Stimulated activated CD8-positive, alpha-beta memory T cell treated with anti-CD3 and anti-CD28 coated beads, Interleukin-15, amount 100 ng/mL, for 1 hour (primary cell): ENCODE measurements around the gene LAMA2.

Experiments used
- DNase-seq: peaks from one replicate; pipeline ENCODE4 v3.0.0-alpha.2; 2020; ENCODE audit warnings: low read depth

The LAMA2 gene

DNA sequence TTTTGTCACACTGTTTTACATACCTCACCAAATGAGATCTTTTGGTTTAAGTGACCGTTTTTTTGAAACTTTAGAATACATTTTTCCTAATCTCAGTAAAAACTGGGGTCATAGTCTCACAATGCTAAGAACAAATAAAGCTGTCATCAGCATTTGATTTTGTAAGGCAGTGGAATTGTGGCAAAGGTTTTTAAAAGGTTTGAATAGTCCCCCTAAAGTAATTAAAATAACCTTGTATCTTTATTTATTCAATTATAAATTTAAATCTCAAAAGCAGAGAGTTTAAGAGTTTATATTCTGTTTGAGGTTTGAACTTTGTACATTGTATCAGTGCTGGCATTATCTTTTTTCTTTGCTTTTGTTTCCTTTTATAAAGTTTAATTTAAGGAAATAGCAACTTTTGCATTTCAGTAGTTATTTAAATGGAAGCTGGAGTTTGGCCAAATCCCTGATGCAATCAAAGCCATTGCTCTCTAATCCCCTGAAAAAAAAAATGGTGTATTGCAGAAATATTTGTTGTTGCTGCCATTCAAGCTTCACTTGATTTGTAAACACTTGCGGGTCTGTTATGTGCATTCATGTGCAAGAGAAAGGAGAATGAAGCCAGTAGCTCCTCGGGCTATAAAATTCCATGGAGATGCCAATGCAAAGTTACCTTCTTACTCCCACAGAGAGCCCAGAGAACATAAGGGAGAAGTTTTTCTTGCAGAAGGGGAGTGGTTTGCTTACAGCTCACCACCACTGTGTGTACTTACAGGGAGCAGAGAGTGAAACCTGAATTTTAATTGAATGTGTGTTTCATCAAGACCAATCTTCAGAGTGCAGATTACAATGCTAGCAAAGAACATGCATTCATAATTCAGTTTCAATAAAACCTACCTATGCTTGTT lies 435.2 kb downstream of the LAMA2 start:
- no peak for DNase-seq

DNA sequence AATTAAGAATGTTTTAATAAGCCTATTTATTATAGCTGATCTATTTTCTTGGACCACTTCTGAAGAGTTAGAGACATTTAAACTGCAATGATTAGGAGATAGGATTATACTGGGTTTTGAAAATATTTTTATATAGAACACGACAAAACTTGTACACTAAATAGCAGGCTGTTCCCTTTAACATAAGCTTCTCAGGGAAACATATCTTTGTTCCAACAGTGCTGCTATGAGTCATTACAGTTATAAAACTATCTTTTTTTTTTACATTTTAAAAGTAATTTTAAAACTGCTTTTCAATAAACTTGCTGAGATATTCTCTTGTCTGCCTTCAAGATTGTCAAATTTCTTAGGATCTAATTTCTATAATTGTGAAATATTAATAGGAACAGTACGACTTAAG lies 438.0 kb downstream of the LAMA2 start:
- DNase-seq: no peak

DNA sequence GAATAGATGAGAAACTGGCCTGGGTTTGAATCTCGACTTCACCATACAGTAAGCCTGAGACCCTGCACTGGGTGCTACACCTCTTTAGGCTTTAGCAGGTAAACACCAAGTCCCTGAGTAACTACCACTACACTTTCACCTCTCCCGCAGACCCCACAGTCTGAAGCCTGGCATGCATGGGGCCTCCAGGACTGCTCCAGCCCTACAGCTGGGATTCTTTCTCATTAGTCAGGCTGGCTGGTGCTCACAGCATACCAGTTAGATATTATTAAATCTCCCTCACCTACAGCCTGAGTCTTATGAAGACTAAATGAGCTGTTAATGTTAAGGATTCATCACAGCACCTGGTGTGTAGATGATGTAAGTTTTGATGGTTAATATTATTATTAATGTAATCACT lies 438.4 kb downstream of the LAMA2 start:
- no peak for DNase-seq

GRCh38 chr6:129324345-129324744 lies 441.4 kb downstream of the LAMA2 start:
- no peak for DNase-seq

DNA sequence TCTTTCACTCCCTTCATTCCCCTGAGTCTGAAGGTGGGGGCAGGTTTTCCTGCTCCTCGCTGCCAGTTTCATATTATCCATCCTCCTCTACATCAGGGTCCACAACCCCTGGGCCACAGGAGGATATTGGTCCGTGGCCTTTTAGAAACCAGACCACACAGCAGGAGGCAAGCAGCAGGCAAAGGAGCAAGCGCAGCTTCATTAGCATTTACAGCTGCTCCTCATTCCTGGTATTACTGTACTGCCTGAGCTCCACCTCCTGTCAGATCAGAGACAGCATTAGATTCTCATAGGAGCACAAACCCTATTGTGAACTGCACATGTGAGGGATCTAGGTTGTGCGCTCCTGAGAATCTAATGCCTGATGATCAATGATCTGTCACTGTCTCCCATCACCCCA lies 446.7 kb downstream of the LAMA2 start:
- DNase-seq: no peak

DNA sequence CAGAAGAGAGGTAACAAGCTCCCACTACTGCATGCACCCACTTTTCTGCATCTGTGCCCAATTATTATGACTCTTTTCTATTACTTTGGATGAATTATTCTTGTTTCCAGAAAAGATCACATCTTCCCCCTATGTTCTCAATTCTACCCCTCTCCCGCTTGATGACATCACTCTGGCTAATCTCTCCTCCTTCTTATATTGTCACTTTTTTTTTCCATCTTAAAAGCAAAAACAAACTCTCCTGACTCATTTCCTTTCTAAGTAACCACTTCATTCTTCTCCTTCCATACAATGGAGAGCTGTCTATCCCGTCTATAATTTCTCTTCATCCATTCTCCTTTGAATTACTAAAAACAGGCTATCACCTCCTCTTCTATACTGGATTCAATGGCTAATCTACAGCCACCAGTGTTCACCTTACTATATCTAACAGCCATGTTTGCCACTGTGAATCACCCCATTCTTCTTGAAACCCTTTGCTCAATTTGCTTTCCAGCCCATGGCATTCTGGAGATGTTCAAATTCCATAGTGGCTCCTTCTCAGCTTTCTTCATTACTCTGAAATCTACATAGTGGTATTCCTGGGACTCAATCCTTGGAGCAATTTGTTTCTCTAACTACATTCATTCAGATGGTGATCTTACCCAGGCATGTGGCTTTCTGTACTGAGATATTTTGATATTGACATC lies 448.7 kb downstream of the LAMA2 start:
- DNase-seq: no peak

GRCh38 chr6:129335792-129336191 lies 452.9 kb downstream of the LAMA2 start:
- no peak for DNase-seq

- no peak for DNase-seq
Measured at GRCh38 chr6:129338683-129339082, 455.7 kb downstream of the LAMA2 start.

DNA sequence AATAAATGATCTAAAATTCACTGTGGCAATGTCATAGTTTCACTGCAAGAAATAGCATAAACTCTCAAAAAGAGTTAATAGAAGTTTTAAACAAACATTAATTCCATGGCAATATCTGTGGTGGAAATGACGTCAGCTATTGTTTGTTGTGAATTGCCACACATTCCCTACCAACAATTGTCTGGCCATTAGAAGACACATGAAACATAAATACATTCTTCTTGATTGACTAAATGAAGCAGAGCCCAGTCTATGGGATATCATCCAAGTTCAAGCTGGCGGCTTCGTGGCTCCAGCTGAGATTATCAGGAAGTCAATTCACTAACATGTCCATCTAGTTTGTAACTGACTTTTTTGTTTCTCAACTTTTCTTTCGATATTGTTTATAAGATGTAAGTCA lies 458.0 kb downstream of the LAMA2 start:
- DNase-seq: no peak

DNA sequence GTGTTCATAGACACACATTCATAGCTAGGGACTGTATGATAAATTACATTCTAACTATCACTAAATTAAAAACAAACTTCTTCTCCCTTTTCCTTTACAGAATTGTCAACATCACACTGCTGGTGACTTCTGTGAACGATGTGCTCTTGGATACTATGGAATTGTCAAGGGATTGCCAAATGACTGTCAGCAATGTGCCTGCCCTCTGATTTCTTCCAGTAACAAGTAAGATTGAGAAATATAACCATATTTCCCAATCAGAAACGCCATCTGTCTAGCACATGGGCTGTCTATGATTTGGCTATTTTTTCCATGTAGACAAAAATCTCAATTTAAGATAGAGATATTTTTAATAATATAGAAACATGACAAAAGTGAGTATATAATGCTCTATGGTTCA lies 459.3 kb downstream of the LAMA2 start:
- no peak for DNase-seq

DNA sequence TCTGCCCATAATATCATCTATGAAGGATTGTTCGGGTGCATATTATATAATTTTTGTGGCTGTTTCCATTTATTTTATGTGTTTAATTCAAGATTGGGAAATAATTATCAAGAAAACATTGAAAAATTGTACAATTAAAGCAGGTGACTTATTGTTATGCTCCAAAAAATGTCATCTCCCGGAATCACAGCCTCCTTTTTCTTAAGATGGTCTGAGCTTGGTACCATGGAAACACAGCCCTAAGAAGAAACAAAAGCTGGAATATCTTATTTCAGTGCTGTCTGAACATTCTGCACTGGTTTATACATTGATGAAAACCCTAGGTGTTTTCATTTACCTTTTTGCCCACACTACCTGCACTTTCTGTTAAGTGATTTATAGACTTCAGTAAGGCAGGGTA lies 459.9 kb downstream of the LAMA2 start:
- DNase-seq: no peak

- no peak for DNase-seq
Measured at GRCh38 chr6:129344379-129344778, 461.4 kb downstream of the LAMA2 start.

- DNase-seq: no peak
Measured at GRCh38 chr6:129345890-129346289, 463.0 kb downstream of the LAMA2 start.

DNA sequence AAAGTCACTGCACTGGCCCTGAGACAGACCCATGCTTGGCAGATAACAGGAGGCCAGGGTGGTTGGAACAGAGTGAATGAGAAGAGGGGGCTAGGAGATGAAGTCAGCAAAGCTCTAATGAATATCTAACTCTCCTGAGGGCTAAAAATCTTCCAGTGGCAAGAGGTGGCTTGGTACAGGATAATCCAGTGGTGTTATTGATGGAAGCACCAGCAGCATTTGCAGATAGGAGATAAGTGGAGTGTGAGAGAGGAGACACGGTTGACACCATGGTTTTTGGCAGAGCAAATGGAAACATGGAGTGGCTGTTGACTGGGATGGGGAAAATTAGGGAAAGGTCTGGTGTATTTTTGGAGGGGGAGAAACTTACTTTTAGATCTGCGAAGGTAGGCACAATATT lies 464.0 kb downstream of the LAMA2 start:
- DNase-seq: no peak

- DNase-seq: no peak
Measured at GRCh38 chr6:129350278-129350677, 467.3 kb downstream of the LAMA2 start.

DNA sequence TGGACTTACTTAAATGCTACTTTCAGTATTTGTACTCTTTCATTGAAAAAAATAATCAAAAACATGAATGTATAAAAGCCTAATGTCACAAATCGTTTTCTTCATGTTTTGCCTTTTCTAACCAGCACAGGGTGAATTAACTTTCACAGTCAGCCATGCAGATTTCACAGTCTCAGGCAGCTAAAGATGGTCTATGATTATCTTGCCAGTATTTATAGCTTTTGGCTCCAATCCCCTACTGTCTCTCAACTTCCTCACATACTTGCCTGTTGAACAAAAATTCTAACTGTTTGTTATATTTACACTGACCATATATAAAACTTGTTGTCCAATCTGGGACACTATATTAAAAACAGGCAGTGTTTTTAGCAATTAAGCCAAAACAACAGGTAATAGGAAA lies 468.9 kb downstream of the LAMA2 start:
- DNase-seq: no peak

DNA sequence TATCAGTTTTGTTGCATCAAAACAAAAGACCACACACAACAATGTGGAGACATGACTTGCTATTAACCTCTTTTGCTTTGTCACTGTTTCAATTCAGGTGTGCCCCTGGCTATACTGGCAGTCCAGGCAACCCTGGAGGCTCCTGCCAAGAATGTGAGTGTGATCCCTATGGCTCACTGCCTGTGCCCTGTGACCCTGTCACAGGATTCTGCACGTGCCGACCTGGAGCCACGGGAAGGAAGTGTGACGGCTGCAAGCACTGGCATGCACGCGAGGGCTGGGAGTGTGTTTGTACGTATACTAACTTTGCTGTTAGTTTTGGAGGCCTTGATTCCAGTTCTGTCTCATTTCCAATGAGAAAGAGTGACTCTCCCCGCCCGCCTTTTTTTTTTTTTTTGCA lies 470.1 kb downstream of the LAMA2 start:
- no peak for DNase-seq

DNA sequence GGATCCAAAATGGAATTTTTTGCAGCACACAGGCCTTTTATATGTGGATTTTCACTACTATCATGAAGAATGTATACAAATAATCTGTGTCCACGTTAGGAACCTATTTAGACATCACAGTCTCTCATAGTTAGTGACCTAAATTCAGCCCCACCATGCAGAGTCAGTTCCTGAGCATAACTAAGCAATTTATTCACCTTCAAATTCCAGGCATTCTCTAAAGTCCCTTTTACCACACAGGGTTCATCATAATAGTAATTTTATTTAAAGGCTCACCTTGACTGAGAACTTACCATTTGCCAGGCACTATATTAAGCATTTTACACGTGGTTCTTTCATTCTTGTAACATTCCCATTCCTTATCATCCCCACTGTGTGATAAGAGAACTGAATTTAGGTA lies 473.2 kb downstream of the LAMA2 start:
- no peak for DNase-seq

- DNase-seq: no peak
Measured at GRCh38 chr6:129359811-129360681, 477.1 kb downstream of the LAMA2 start.

GRCh38 chr6:129360682-129360955 lies 477.7 kb downstream of the LAMA2 start:
- DNase-seq: no peak

- no peak for DNase-seq
Measured at GRCh38 chr6:129364037-129364436, 481.1 kb downstream of the LAMA2 start.

DNA sequence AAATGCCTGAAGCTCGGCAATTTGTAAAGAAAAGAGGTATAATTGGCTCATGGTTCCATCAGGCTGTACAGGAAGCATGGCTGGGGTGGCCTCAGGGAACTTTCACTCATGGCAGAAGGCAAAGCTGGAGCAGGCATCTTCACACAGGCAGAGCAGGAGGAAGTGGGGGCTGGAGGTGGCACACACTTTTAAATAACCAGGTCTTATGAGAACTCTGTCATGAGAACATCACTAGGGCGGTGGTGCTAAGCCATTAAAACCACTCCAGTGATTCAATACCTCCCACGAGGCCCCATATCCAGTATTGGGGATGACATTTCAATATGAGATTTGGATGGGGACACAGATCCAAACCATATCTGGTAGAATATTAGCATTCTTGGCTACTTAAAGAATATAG lies 481.8 kb downstream of the LAMA2 start:
- no peak for DNase-seq

GRCh38 chr6:129368076-129368475 lies 485.1 kb downstream of the LAMA2 start:
- no peak for DNase-seq
